Kidney epithelial cell (primary cell): ENCODE data around the gene KRT14. TPM values are rescaled to one million over a fixed set of nuclear protein-coding genes. Genes with fewer than 3 reads are reported as not detected.

Source experiments
- DNase-seq: peaks from one replicate; pipeline ENCODE4 v3.0.0-alpha.2; 2010; ENCODE audit warnings: low read depth
- H3K27me3 ChIP-seq: 2 replicates; pipeline ENCODE4 v1.6.0; 2011; ENCODE audit warnings: low read length; ENCODE audit not compliant: control insufficient read depth, insufficient read depth
- H3K36me3 ChIP-seq: 2 replicates; pipeline ENCODE4 v1.5.1; 2011; ENCODE audit warnings: low read length; ENCODE audit not compliant: control insufficient read depth, insufficient read depth
- H3K4me3 ChIP-seq: 2 replicates; pipeline ENCODE4 v1.5.1; 2011; ENCODE audit warnings: low read depth, mild to moderate bottlenecking, control low read depth, low read length
- total RNA-seq: library from RNA; depleted of rRNA; stranded (reverse); fragments of >200 nt; gene quantifications from 2 replicates; pipeline ENCODE4 v1.2.3, GENCODE V29; 2015
- TF ChIP-seq, protein P1 (sequence below): IDR thresholded peaks from 2 replicates; pipeline ENCODE4 v1.5.1; 2011; ENCODE audit warnings: mild to moderate bottlenecking, moderate library complexity, low read length, control low read depth, inconsistent platforms; ENCODE audit not compliant: insufficient read depth, poor library complexity, severe bottlenecking

The KRT14 gene
- total RNA-seq: not detected in 2 replicates

DNA sequence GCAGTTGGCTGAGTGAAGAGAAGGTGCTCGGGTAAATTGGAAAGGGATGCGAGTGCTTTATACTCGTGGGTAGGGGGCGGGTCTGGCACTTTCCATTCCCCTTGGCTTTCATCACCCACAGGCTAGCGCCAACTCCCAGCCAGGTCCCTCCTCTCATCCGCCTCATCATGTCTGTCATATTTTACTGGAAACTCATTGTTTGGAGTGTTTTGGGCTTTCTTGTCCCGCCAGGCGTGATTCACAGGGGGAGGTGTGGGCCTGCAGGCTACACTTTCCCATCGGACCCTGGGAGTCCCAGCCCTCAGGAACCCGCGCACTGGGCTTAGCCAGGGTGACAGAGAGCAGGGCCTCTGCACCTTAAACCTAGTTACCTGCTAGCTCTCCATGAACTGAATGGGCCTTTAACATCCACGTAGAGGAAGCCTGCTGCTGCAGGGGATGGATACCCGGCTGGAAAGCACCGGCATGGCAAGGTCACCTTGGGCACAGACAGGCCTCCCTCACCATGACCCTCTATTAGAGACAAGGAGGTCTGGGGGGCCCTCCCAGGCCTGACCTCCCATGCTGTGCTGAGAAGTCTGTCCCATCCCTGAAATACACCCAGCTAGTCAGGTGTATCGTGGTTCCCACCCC, at the start of gene KRT14:
Gene KRT14, minus strand, starts transcription at position 33 of the 633 bp plus-strand sequence. CDS start 61 bp downstream, outside the sequence.
- TF ChIP-seq, protein P1, sequence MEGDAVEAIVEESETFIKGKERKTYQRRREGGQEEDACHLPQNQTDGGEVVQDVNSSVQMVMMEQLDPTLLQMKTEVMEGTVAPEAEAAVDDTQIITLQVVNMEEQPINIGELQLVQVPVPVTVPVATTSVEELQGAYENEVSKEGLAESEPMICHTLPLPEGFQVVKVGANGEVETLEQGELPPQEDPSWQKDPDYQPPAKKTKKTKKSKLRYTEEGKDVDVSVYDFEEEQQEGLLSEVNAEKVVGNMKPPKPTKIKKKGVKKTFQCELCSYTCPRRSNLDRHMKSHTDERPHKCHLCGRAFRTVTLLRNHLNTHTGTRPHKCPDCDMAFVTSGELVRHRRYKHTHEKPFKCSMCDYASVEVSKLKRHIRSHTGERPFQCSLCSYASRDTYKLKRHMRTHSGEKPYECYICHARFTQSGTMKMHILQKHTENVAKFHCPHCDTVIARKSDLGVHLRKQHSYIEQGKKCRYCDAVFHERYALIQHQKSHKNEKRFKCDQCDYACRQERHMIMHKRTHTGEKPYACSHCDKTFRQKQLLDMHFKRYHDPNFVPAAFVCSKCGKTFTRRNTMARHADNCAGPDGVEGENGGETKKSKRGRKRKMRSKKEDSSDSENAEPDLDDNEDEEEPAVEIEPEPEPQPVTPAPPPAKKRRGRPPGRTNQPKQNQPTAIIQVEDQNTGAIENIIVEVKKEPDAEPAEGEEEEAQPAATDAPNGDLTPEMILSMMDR: no peak
- DNase-seq: no peak
- Histone ChIP-seq H3K4me3 (no peak within 1 kb of the TSS), H3K27me3 (peaks cover 6% of the 10 kb centered on the region), H3K36me3 (no peaks in the 10 kb centered on the region)

DNA sequence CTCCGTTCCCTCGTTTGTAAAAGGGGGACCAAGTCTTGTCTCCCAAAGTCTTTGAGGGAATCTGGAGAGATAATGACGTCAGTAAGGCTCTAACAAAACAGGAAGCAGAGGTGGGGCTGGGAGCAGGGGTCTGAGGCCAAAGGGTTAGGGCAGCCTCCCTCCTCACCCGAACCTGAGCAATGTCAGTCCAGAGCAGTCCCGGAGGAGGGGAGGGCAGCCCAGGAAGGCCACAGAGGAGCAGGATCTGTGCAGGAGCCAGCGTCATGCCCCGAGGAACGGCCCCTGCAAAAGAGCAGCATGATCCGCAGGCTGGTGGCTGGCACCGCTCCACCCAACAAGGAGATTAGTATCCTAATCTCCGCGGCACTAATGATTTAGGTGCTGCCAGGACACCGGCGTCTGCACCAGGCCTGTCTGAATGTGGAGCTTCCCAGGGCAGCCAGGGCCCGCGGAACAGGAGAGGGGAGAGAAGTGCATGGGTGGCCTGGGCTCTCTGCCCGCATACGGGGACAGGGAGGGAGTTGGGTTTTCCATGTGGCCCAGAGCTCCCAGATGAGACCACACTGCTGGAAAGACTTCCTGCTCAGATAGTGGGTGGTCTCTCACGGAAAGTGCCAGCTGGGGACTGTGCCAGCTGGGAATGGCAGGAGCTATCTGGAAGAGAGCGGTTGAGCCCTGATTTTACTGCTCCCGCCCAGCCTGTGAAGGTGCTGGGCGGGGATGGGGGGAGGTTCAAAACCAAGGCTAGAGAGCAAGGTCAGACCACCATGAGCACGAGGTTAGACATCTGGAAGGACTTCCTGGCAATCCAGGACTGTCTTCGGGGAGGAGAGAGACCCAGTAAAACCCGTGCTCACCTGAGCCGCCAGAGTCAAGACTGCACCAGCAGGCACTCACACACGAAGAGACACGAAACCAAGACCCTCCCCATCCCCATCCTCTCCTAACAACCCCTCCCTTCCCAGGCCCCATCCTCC, 48.7 kb upstream of the KRT14 start:
- TF ChIP-seq, protein P1: no peak
- Histone ChIP-seq H3K27me3 (no peaks in the 10 kb centered on the region), H3K36me3 (no peaks in the 10 kb centered on the region), H3K4me3 (no peak overlapping the region)
- no peak for DNase-seq

DNA sequence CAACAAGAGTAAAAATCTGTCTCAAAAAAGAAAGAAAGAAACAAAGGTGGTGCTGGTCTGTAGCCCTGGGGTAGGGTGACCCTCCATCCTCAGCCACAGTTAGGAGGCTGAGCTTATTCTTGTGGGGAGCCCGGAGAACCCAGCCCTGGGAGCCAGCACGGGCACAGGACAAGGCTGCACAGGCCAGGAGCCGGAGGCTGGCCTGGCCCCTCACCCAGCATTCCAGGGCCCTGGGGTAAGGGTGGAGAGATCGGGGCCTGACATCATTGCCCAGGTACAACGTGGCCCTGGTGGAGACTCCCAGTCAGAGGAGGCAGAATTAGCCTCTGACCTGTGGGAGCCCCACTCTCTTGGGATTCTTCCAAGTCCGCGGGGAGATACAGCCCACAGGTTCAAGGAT, 47.9 kb upstream of the KRT14 start:
- H3K36me3 ChIP-seq: no peaks in the 10 kb centered on the region
- no peaks in the 10 kb centered on the region for H3K27me3 ChIP-seq
- TF ChIP-seq, protein P1: no peak
- no peak for DNase-seq
- H3K4me3 ChIP-seq: no peak overlapping the region

DNA sequence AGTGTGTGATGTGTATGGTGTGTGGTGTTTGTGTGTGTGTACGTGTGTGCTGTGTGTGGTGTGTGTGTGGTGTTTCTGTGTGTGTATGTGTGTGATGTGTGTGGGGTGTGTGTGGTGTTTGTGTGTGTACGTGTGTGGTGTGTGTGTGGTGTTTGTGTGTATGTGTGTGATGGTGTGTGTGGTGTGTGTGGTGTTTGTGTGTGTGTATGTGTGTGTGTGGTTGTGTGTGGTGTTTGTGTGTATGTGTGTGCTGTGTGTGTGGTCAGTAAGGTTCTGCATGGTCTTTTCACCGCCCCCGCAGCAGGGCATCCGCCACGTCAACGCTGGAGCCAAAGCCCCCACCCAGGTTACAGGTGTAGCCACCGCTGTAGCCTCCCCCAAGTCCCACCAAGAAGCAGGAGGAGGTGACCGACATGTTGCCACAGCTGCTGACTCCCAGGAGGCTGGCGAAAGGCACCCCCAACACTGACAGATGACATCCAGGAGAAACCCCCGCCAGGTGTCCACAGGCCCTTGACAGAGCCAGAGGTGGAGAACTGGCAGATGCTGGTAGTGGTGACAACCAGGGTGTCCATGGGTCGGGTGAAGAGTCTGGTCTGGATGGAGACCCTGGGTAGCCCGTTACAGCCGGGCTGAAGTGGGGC, 47.0 kb upstream of the KRT14 start:
- TF ChIP-seq, protein P1: no peak
- Histone ChIP-seq H3K36me3 (no peaks in the 10 kb centered on the region), H3K4me3 (no peak overlapping the region), H3K27me3 (no peaks in the 10 kb centered on the region)
- no peak for DNase-seq

DNA sequence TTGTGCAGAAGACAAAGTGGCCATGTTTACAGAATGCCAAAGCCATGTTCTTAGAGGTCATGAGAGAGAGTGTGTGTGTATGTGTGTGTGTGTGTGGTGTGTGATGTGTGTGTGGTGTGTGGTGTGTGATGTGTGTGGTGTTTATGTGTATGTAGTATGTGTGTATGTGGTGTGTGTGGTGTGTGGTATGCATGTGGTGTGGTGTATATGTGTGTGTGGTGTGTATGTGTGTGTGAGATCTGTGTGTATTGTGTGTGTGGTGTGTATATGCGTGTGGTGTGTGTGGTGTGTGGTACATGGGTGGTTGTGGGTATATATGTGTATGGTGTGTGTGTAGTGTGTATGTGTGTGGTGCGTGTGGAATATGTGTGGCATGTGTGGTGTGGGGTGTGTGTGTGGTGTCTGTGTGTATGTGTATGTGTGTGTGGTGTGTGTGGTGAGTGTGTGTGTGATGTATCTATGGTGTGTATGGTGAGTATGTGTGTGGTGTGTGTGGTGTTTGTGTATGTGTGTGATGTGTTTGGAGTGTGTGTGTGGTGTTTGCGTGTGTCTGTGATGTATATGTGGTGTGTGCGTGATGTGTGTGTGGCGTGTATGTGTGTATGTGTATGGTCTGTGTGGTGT, 45.9 kb upstream of the KRT14 start:
- TF ChIP-seq, protein P1: no peak
- Histone ChIP-seq H3K27me3 (no peaks in the 10 kb centered on the region), H3K4me3 (no peak overlapping the region), H3K36me3 (no peaks in the 10 kb centered on the region)
- DNase-seq: no peak
